GM10266 (cell line): Measurements from ENCODE around the gene DPEP1.
"Not testable (repeated sequence)": the region's sequence is repeated elsewhere in the genome, so short reads cannot be mapped to it uniquely, and the experiment has no call there.

Experiments
- DNase-seq: peaks from one replicate; pipeline ENCODE4 v3.0.0; 2012; ENCODE audit errors: extremely low spot score
- TF ChIP-seq, protein P1 (sequence below): IDR thresholded peaks from 2 replicates; pipeline ENCODE4 v1.5.1; 2012; ENCODE audit warnings: mild to moderate bottlenecking, low read depth; ENCODE audit not compliant: control insufficient read depth, insufficient read depth; ENCODE audit errors: missing control alignments

Gene DPEP1

GRCh38 chr16:89670496-89671431 is 57.3 kb downstream of the DPEP1 start:
- no peak for DNase-seq
- TF ChIP-seq, protein P1, sequence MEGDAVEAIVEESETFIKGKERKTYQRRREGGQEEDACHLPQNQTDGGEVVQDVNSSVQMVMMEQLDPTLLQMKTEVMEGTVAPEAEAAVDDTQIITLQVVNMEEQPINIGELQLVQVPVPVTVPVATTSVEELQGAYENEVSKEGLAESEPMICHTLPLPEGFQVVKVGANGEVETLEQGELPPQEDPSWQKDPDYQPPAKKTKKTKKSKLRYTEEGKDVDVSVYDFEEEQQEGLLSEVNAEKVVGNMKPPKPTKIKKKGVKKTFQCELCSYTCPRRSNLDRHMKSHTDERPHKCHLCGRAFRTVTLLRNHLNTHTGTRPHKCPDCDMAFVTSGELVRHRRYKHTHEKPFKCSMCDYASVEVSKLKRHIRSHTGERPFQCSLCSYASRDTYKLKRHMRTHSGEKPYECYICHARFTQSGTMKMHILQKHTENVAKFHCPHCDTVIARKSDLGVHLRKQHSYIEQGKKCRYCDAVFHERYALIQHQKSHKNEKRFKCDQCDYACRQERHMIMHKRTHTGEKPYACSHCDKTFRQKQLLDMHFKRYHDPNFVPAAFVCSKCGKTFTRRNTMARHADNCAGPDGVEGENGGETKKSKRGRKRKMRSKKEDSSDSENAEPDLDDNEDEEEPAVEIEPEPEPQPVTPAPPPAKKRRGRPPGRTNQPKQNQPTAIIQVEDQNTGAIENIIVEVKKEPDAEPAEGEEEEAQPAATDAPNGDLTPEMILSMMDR = no peak

GRCh38 chr16:89671565-89671964 is 58.1 kb downstream of the DPEP1 start:
- DNase-seq = not testable (repeated sequence)

- no peak for DNase-seq
- TF ChIP-seq, protein P1 = no peak
Observed at GRCh38 chr16:89672177-89672941, 58.9 kb downstream of the DPEP1 start.

DNA sequence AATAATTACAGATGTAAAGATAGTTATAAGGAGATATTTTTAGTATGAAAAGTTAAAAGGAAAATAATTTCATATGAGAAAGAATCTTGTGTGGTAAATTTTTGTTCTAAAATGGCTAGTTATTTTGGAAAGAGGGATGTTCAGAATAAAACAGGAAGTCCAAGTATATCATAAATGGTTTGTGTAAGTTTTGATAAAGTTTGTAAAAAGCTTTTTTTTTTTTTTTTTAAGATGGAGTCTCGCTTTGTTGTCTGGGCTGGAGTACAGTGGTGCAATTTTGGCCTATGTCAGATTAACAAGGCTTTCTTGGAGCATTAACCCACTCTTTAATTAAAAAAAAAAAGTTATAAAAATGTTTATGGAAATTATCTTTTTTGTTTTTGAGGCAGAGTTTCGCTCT is 64.8 kb downstream of the DPEP1 start:
- TF ChIP-seq, protein P1 = no peak
- no peak for DNase-seq

GRCh38 chr16:89685916-89686315 is 72.5 kb downstream of the DPEP1 start:
- TF ChIP-seq, protein P1 = no peak
- DNase-seq = no peak

GRCh38 chr16:89686520-89687091 is 73.2 kb downstream of the DPEP1 start, which contains the start of gene CDK10:
Gene CDK10, plus strand, starts transcription at chr16:89686689. Its CDS starts 22 bp downstream, at chr16:89686711.
- DNase-seq = peak; percentile 99
- TF ChIP-seq, protein P1 = no peak

- no peak for DNase-seq
- TF ChIP-seq, protein P1 = no peak
Observed at GRCh38 chr16:89687092-89687940, 73.9 kb downstream of the DPEP1 start.
